ENCODE data around the gene RIN3. TPM values are rescaled to one million over a fixed set of nuclear protein-coding genes. Genes with fewer than 3 reads are reported as not detected.
A peak's percentile ranks its signal among the peaks of the same experiment; 100 is the strongest.

The RIN3 gene
- total RNA-seq, 1 experiment from 2014 or later = 10.9 TPM

DNA sequence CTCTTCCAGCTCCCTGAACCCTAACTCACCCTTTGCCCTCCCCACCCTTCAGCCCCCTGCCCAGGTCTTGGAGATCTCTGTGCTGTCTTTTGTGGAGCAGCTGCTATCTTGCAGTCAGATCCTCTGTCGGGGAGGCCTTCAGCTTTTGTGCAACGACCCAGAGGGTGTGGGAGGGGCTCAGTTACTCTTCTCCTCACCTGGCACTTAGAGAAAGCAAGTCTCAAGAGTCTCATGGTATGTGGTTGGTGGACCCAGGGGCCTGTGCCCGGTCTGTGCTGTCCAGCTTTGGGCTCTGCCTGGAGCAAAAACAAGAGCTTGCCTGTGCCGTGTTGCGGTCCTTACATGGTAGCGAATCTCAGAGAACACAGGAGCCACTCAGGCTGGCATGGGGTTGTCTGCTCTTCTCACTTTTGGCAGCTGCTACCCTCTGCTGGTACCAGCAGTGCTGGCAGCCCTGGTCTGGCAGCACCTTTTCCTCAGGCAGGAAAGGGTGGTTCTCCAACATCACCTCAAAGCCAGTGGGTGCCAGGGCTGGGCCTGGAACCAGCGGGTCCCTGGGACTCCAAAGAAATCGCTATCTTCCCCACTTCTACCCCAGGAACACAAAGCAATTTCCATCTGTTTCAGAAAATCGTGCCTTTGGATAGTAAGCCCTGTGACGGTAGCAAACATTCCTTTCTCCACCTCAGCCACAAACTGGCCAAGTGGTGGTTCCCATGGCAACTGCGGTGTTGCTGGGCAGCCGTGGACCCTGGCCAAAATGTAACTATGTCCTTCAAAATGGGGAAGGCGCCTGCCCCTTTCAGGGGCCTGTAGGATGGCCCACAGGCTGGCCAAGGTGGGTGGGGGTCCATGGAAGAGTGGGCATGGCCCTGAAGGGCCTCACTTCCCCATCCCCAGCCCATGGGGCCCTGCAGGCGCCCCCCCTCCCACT lies 90.0 kb downstream of the RIN3 start:
- ATAC-seq = 0 out of 2 replicates have a peak, but pooled peaks have one; percentile 63
- no TSS peak for BruUV-seq (replicated peaks)
- no peak overlapping the region for H3K27ac ChIP-seq (ENCODE audit: low read length)
- POLR2A ChIA-PET = no interaction called here
- in situ Hi-C loops (cut with HindIII; ENCODE audit: low pct_unique_long_range_greater_than_20kb, low sequenced_read_pairs) = no loop called here
- intact Hi-C loops (cut with micrococcal nuclease; ENCODE audit: unreplicated experiment) = no loop called here
- no peaks in the 10 kb centered on the region for H3K9me3 ChIP-seq (ENCODE audit: control insufficient read depth, insufficient read depth, low read depth, low read length)
- CTCF ChIA-PET = no interaction called here
- no peak for TF ChIP-seq POLR2AphosphoS5 (IDR thresholded peaks at IDR 0.05; ENCODE audit: low read depth, low read length)
- TF ChIP-seq, protein P1, sequence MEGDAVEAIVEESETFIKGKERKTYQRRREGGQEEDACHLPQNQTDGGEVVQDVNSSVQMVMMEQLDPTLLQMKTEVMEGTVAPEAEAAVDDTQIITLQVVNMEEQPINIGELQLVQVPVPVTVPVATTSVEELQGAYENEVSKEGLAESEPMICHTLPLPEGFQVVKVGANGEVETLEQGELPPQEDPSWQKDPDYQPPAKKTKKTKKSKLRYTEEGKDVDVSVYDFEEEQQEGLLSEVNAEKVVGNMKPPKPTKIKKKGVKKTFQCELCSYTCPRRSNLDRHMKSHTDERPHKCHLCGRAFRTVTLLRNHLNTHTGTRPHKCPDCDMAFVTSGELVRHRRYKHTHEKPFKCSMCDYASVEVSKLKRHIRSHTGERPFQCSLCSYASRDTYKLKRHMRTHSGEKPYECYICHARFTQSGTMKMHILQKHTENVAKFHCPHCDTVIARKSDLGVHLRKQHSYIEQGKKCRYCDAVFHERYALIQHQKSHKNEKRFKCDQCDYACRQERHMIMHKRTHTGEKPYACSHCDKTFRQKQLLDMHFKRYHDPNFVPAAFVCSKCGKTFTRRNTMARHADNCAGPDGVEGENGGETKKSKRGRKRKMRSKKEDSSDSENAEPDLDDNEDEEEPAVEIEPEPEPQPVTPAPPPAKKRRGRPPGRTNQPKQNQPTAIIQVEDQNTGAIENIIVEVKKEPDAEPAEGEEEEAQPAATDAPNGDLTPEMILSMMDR (IDR thresholded peaks at IDR 0.05) = peak; percentile 27
- H3K27me3 ChIP-seq (ENCODE audit: control insufficient read depth, insufficient read depth, low read length) = no peaks in the 10 kb centered on the region
- H3K4me3 ChIP-seq (ENCODE audit: low read depth in 2 of 2, low read length in 2 of 2) = no peak overlapping the region
- no peaks in the 10 kb centered on the region for H3K36me3 ChIP-seq (ENCODE audit: control insufficient read depth, insufficient read depth, low read length)
- no peaks in the 10 kb centered on the region for H3K4me1 ChIP-seq (ENCODE audit: control insufficient read depth, insufficient read depth, low read length)
- DNase-seq (ENCODE audit: low read depth, low spot score) = no peak

DNA sequence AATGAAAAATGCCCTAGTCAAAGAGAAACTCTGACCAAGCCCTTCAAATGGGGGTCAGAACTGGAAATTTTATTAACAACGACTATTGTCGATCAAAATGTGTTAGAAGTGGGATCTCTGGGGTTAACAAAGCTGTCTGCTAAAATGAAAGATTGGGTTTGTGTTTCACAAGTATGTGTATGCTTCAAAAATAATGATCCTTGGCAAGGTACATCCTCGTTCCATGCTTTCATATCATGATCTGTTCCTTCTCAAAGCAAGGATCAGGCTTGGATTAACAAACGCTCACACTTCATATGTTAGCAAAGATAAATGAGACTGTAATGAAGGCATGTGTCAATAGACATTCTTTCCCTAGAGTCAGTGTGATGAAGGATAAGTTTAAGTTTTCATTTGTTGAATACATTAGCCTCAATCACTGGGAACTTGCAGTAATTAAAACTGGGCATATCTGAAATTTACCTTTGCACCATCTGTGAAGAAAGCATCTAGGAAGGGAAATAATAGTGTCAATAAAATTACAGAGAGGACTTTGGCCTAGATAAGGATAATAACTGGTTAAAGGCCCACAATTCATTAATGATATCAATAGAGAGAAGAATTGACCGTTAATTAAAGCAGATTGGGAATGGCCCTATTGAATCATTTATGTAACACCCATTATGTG lies 91.8 kb downstream of the RIN3 start:
- DNase-seq (ENCODE audit: low read depth, low spot score) = no peak
- no peaks in the 10 kb centered on the region for H3K9me3 ChIP-seq (ENCODE audit: control insufficient read depth, insufficient read depth, low read depth, low read length)
- CTCF ChIA-PET = no interaction called here
- no peaks in the 10 kb centered on the region for H3K36me3 ChIP-seq (ENCODE audit: control insufficient read depth, insufficient read depth, low read length)
- TF ChIP-seq SIN3A (IDR thresholded peaks at IDR 0.05; ENCODE audit: borderline replicate concordance, insufficient read depth, low read depth, low read length) = no peak
- TF ChIP-seq POLR2AphosphoS5 (IDR thresholded peaks at IDR 0.05; ENCODE audit: low read depth, low read length) = no peak
- TF ChIP-seq TCF7L2 (IDR thresholded peaks at IDR 0.05; ENCODE audit: low read depth, low read length) = no peak
- TF ChIP-seq, protein P2, sequence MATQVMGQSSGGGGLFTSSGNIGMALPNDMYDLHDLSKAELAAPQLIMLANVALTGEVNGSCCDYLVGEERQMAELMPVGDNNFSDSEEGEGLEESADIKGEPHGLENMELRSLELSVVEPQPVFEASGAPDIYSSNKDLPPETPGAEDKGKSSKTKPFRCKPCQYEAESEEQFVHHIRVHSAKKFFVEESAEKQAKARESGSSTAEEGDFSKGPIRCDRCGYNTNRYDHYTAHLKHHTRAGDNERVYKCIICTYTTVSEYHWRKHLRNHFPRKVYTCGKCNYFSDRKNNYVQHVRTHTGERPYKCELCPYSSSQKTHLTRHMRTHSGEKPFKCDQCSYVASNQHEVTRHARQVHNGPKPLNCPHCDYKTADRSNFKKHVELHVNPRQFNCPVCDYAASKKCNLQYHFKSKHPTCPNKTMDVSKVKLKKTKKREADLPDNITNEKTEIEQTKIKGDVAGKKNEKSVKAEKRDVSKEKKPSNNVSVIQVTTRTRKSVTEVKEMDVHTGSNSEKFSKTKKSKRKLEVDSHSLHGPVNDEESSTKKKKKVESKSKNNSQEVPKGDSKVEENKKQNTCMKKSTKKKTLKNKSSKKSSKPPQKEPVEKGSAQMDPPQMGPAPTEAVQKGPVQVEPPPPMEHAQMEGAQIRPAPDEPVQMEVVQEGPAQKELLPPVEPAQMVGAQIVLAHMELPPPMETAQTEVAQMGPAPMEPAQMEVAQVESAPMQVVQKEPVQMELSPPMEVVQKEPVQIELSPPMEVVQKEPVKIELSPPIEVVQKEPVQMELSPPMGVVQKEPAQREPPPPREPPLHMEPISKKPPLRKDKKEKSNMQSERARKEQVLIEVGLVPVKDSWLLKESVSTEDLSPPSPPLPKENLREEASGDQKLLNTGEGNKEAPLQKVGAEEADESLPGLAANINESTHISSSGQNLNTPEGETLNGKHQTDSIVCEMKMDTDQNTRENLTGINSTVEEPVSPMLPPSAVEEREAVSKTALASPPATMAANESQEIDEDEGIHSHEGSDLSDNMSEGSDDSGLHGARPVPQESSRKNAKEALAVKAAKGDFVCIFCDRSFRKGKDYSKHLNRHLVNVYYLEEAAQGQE (IDR thresholded peaks at IDR 0.05; ENCODE audit: insufficient read depth in 1 of 2, low read depth in 2 of 2, low read length in 1 of 2) = no peak
- TF ChIP-seq, protein P1 (IDR thresholded peaks at IDR 0.05) = no peak
- H3K27ac ChIP-seq (ENCODE audit: low read length) = no peak overlapping the region
- intact Hi-C loops (cut with micrococcal nuclease; ENCODE audit: unreplicated experiment) (no loop called here), in situ Hi-C loops (cut with HindIII; ENCODE audit: low pct_unique_long_range_greater_than_20kb, low sequenced_read_pairs) (no loop called here)
- no peak overlapping the region for H3K4me3 ChIP-seq (ENCODE audit: low read depth in 2 of 2, low read length in 2 of 2)
- POLR2A ChIA-PET = interaction anchor here (0.6 kb wide), 1 partner anchor 46 kb away, joined by 10 read pairs; no protein-coding TSS in a partner anchor
- no TSS peak for BruUV-seq (replicated peaks)
- no peaks in the 10 kb centered on the region for H3K4me1 ChIP-seq (ENCODE audit: control insufficient read depth, insufficient read depth, low read length)
- ATAC-seq = no peak
- no peaks in the 10 kb centered on the region for H3K27me3 ChIP-seq (ENCODE audit: control insufficient read depth, insufficient read depth, low read length)

Data from Panc1 (cell line).